ENCODE measurements around the gene CRYBB1.

Gene CRYBB1

GRCh38 chr22:26617271-26618199, at the start of gene CRYBB1:
TSS of gene CRYBB1 (minus strand) at chr22:26618027. CDS start at chr22:26616319, 1,708 bp downstream.
- DNase-seq (ENCODE audit: low spot score), result peak; percentile 27

GRCh38 chr22:26667140-26667539, 49.3 kb upstream of the CRYBB1 start:
- DNase-seq (ENCODE audit: low spot score), result no peak

- no peak for DNase-seq (ENCODE audit: low spot score)
These were observed 48.0 kb upstream of the CRYBB1 start for GRCh38 chr22:26665813-26666231.

- DNase-seq (ENCODE audit: low spot score), result peak; percentile 46
These were observed 45.6 kb upstream of the CRYBB1 start for GRCh38 chr22:26663374-26663923.

GRCh38 chr22:26662160-26662559, 44.3 kb upstream of the CRYBB1 start:
- DNase-seq (ENCODE audit: low spot score), result no peak

- DNase-seq (ENCODE audit: low spot score), result no peak
These were observed 43.2 kb upstream of the CRYBB1 start for GRCh38 chr22:26660961-26661578.

- DNase-seq (ENCODE audit: low spot score), result no peak
These were observed 42.5 kb upstream of the CRYBB1 start for GRCh38 chr22:26660356-26660755.

GRCh38 chr22:26658671-26659478, 41.0 kb upstream of the CRYBB1 start:
- peak; percentile 51 for DNase-seq (ENCODE audit: low spot score)

GRCh38 chr22:26658161-26658560, 40.3 kb upstream of the CRYBB1 start:
- no peak for DNase-seq (ENCODE audit: low spot score)

- DNase-seq (ENCODE audit: low spot score), result peak; percentile 63
These were observed 39.3 kb upstream of the CRYBB1 start, which contains the start of gene MIAT for GRCh38 chr22:26656891-26657851. TSS of gene MIAT (plus strand) at chr22:26657588.

GRCh38 chr22:26651815-26652214, 34.0 kb upstream of the CRYBB1 start:
- no peak for DNase-seq (ENCODE audit: low spot score)

- no peak for DNase-seq (ENCODE audit: low spot score)
These were observed 33.0 kb upstream of the CRYBB1 start for GRCh38 chr22:26650722-26651421.

- no peak for DNase-seq (ENCODE audit: low spot score)
These were observed 30.9 kb upstream of the CRYBB1 start for GRCh38 chr22:26648528-26649388.

GRCh38 chr22:26648011-26648497, 30.2 kb upstream of the CRYBB1 start:
- no peak for DNase-seq (ENCODE audit: low spot score)

GRCh38 chr22:26646158-26646557, 28.3 kb upstream of the CRYBB1 start:
- no peak for DNase-seq (ENCODE audit: low spot score)

GRCh38 chr22:26643418-26644100, 25.7 kb upstream of the CRYBB1 start:
- no peak for DNase-seq (ENCODE audit: low spot score)

- peak; percentile 57 for DNase-seq (ENCODE audit: low spot score)
These were observed 24.9 kb upstream of the CRYBB1 start for GRCh38 chr22:26642465-26643417.

All from germinal center (tissue), 1 donor.